HL-60 (cell line): ENCODE data around the gene TPM2.

Experiments
- DNase-seq, 2 experiments: peaks; one replicate each; pipeline ENCODE4 v3.0.0-alpha.2; 2010 to 2020; ENCODE audit warnings: low read depth in 1 of 2, low spot score in 1 of 2
- H3K27ac ChIP-seq: fragments of 250-450 bp; sonication (Bioruptor Pico); replicated peaks from 2 replicates; pipeline ENCODE4 v1.5.1; 2020; ENCODE audit warnings: mild to moderate bottlenecking, moderate library complexity
- H3K27me3 ChIP-seq: fragments of 250-450 bp; sonication (Bioruptor Pico); 2 replicates; pipeline ENCODE4 v1.5.1; 2021; ENCODE audit warnings: mild to moderate bottlenecking, moderate library complexity; ENCODE audit not compliant: insufficient read depth, poor library complexity, severe bottlenecking
- H3K4me3 ChIP-seq: replicated peaks from 2 replicates; pipeline ENCODE4 v1.5.1; 2011; ENCODE audit warnings: mild to moderate bottlenecking, control low read depth, low read length; ENCODE audit not compliant: insufficient read depth
- GABPA ChIP-seq: IDR thresholded peaks from 2 replicates; pipeline ENCODE4 v1.6.1; 2012; ENCODE audit warnings: low read depth
- POLR2AphosphoS5 ChIP-seq: IDR thresholded peaks from 2 replicates; pipeline ENCODE4 v1.6.1; 2012; ENCODE audit warnings: low read depth
- SPI1 ChIP-seq: IDR thresholded peaks from 2 replicates; pipeline ENCODE4 v1.6.1; 2012; ENCODE audit warnings: low read depth, mild to moderate bottlenecking, borderline replicate concordance
- TF ChIP-seq, protein P1 (sequence below): IDR thresholded peaks from one replicate; pipeline ENCODE4 v1.5.1; 2011; ENCODE audit warnings: low read length, control low read depth, inconsistent platforms; ENCODE audit not compliant: insufficient read depth
- TF ChIP-seq, protein P2 (sequence below): IDR thresholded peaks from 2 replicates; pipeline ENCODE4 v1.6.1; 2012; ENCODE audit warnings: low read depth; ENCODE audit not compliant: insufficient replicate concordance

Gene TPM2

GRCh38 chr9:35675732-35676392 is 13.9 kb downstream of the TPM2 start:
- TF ChIP-seq POLR2AphosphoS5, result no peak
- no peak for TF ChIP-seq SPI1
- TF ChIP-seq GABPA, result no peak
- TF ChIP-seq, protein P1, sequence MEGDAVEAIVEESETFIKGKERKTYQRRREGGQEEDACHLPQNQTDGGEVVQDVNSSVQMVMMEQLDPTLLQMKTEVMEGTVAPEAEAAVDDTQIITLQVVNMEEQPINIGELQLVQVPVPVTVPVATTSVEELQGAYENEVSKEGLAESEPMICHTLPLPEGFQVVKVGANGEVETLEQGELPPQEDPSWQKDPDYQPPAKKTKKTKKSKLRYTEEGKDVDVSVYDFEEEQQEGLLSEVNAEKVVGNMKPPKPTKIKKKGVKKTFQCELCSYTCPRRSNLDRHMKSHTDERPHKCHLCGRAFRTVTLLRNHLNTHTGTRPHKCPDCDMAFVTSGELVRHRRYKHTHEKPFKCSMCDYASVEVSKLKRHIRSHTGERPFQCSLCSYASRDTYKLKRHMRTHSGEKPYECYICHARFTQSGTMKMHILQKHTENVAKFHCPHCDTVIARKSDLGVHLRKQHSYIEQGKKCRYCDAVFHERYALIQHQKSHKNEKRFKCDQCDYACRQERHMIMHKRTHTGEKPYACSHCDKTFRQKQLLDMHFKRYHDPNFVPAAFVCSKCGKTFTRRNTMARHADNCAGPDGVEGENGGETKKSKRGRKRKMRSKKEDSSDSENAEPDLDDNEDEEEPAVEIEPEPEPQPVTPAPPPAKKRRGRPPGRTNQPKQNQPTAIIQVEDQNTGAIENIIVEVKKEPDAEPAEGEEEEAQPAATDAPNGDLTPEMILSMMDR, result no peak
- TF ChIP-seq, protein P2, sequence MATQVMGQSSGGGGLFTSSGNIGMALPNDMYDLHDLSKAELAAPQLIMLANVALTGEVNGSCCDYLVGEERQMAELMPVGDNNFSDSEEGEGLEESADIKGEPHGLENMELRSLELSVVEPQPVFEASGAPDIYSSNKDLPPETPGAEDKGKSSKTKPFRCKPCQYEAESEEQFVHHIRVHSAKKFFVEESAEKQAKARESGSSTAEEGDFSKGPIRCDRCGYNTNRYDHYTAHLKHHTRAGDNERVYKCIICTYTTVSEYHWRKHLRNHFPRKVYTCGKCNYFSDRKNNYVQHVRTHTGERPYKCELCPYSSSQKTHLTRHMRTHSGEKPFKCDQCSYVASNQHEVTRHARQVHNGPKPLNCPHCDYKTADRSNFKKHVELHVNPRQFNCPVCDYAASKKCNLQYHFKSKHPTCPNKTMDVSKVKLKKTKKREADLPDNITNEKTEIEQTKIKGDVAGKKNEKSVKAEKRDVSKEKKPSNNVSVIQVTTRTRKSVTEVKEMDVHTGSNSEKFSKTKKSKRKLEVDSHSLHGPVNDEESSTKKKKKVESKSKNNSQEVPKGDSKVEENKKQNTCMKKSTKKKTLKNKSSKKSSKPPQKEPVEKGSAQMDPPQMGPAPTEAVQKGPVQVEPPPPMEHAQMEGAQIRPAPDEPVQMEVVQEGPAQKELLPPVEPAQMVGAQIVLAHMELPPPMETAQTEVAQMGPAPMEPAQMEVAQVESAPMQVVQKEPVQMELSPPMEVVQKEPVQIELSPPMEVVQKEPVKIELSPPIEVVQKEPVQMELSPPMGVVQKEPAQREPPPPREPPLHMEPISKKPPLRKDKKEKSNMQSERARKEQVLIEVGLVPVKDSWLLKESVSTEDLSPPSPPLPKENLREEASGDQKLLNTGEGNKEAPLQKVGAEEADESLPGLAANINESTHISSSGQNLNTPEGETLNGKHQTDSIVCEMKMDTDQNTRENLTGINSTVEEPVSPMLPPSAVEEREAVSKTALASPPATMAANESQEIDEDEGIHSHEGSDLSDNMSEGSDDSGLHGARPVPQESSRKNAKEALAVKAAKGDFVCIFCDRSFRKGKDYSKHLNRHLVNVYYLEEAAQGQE, result no peak
- Histone ChIP-seq H3K27me3 (peaks cover 18% of the 10 kb centered on the region), H3K27ac (no peak overlapping the region), H3K4me3 (no peak overlapping the region)
- no peak for DNase-seq

DNA sequence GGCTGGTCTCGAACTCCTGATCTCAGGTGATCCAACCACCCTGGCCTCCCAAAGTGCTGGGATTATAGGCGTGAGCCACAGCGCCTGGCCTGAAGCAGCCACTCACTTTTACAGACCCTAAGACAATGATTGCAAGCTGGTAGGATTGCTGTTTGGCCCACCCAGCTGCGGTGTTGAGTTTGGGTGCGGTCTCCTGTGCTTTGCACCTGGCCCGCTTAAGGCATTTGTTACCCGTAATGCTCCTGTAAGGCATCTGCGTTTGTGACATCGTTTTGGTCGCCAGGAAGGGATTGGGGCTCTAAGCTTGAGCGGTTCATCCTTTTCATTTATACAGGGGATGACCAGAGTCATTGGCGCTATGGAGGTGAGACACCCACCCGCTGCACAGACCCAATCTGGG is 14.5 kb downstream of the TPM2 start:
- no peak overlapping the region for H3K27ac ChIP-seq
- no peak for DNase-seq
- no peak overlapping the region for H3K4me3 ChIP-seq

DNA sequence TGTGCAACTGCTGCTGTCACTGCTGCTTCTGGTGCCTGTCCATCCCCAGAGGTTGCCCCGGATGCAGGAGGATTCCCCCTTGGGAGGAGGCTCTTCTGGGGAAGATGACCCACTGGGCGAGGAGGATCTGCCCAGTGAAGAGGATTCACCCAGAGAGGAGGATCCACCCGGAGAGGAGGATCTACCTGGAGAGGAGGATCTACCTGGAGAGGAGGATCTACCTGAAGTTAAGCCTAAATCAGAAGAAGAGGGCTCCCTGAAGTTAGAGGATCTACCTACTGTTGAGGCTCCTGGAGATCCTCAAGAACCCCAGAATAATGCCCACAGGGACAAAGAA is 15.7 kb downstream of the TPM2 start:
- Histone ChIP-seq H3K27me3 (peaks cover 18% of the 10 kb centered on the region), H3K4me3 (no peak overlapping the region), H3K27ac (no peak overlapping the region)
- TF ChIP-seq SPI1, result no peak
- TF ChIP-seq, protein P1, result no peak
- no peak for TF ChIP-seq GABPA
- no peak for TF ChIP-seq POLR2AphosphoS5
- TF ChIP-seq, protein P2, result no peak
- DNase-seq, result no peak

More for the DNA sequence above, 14.5 kb downstream of the TPM2 start:
- H3K27me3 ChIP-seq, result peaks cover 18% of the 10 kb centered on the region
- TF ChIP-seq, protein P1, result no peak
- no peak for TF ChIP-seq POLR2AphosphoS5
- no peak for TF ChIP-seq GABPA
- TF ChIP-seq, protein P2, result no peak
- no peak for TF ChIP-seq SPI1
